ENCODE results near the gene GLT1D1. TPM values are rescaled to one million over a fixed set of nuclear protein-coding genes. Genes with fewer than 3 reads are reported as not detected.
"Not testable (repeated sequence)": the region's sequence is repeated elsewhere in the genome, so short reads cannot be mapped to it uniquely, and the experiment has no call there.

Gene GLT1D1
- total RNA-seq, 1 donor from 2014 or later: 5.3 TPM

- TF ChIP-seq, protein P1, sequence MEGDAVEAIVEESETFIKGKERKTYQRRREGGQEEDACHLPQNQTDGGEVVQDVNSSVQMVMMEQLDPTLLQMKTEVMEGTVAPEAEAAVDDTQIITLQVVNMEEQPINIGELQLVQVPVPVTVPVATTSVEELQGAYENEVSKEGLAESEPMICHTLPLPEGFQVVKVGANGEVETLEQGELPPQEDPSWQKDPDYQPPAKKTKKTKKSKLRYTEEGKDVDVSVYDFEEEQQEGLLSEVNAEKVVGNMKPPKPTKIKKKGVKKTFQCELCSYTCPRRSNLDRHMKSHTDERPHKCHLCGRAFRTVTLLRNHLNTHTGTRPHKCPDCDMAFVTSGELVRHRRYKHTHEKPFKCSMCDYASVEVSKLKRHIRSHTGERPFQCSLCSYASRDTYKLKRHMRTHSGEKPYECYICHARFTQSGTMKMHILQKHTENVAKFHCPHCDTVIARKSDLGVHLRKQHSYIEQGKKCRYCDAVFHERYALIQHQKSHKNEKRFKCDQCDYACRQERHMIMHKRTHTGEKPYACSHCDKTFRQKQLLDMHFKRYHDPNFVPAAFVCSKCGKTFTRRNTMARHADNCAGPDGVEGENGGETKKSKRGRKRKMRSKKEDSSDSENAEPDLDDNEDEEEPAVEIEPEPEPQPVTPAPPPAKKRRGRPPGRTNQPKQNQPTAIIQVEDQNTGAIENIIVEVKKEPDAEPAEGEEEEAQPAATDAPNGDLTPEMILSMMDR (IDR thresholded peaks at IDR 0.05): no peak
- Histone ChIP-seq H3K4me3 (no peak overlapping the region), H3K36me3 (no peaks in the 10 kb centered on the region), H3K27ac (no peak overlapping the region), H3K27me3 (ENCODE audit: low read depth) (no peaks in the 10 kb centered on the region), H3K4me1 (no peaks in the 10 kb centered on the region), H3K9me3 (no peaks in the 10 kb centered on the region)
- intact Hi-C loops (cut with DNase I): no loop called here
- DNase-seq (no peak), ATAC-seq (peak; percentile 39 to 66)
These were observed 9.7 kb upstream of the GLT1D1 start for GRCh38 chr12:128843538-128843937.

DNA sequence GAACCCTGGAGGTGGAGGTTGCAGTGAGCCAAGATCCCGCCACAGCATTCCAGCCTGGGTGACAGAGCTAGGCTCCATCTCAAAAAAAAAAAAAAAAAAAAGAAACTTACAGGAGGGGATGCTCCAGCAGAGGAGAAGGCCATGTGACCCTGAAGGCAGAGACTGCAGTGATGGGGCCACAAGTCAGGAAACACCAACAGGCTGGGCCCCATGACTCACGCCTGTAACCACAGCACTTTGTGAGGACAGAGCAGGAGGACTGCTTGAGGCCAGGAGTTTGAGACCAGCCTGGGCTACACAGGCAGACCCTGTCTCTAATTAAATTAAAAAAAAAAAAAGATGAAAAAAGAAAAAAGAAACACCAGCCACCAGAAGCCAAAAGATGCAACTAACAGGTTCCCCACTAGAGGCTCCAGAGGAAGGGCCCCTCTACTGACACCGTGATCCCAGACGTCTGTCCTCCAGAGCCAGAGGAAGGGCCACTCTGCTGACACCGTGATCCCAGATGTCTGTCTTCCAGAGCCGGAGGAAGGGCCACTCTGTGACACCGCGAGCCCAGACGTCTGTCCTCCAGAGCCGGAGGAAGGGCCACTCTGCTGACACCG lies 9.1 kb upstream of the GLT1D1 start:
- Histone ChIP-seq H3K27me3 (ENCODE audit: low read depth) (no peaks in the 10 kb centered on the region), H3K36me3 (no peaks in the 10 kb centered on the region), H3K9me3 (no peaks in the 10 kb centered on the region), H3K4me3 (no peak overlapping the region), H3K4me1 (no peaks in the 10 kb centered on the region), H3K27ac (no peak overlapping the region)
- intact Hi-C loops (cut with DNase I): no loop called here
- TF ChIP-seq, protein P1 (IDR thresholded peaks at IDR 0.05): no peak
- ATAC-seq: peak; percentile 57 to 76
- DNase-seq: peak; percentile 56

GRCh38 chr12:128846671-128847070 lies 6.6 kb upstream of the GLT1D1 start:
- H3K27ac ChIP-seq; DNase-seq; H3K4me1 ChIP-seq; ATAC-seq; H3K9me3 ChIP-seq; intact Hi-C loops (cut with DNase I); H3K36me3 ChIP-seq; H3K27me3 ChIP-seq (ENCODE audit: low read depth); H3K4me3 ChIP-seq: not testable (repeated sequence)

- no peaks in the 10 kb centered on the region for H3K9me3 ChIP-seq
- H3K27me3 ChIP-seq (ENCODE audit: low read depth): peaks cover 10% of the 10 kb centered on the region
- DNase-seq: no peak
These were observed 4.9 kb upstream of the GLT1D1 start for GRCh38 chr12:128848371-128848770.

DNA sequence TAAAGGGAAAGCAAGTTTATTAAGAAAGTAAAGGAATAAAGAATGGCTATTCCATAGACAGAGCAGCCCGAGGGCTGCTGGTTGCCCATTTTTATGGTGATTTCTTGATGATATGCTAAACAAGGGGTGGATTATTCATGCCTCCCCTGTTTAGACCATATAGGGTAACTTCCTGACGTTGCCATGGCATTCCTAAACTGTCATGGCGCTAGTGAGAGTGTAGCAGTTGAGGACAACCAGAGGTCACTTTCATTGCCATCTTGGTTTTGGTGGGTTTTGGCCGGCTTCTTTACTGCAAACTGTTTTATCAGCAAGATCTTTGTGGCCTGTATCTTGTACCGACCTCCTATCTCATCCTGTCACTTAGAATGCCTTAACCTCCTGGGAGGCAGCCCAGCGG lies 3.5 kb upstream of the GLT1D1 start:
- DNase-seq; H3K27ac ChIP-seq; H3K36me3 ChIP-seq; ATAC-seq; H3K4me1 ChIP-seq; intact Hi-C loops (cut with DNase I); H3K9me3 ChIP-seq; H3K4me3 ChIP-seq: not testable (repeated sequence)
- H3K27me3 ChIP-seq (ENCODE audit: low read depth): peaks cover 20% of the 10 kb centered on the region

More at GRCh38 chr12:128848371-128848770, 4.9 kb upstream of the GLT1D1 start:
- TF ChIP-seq, protein P1 (IDR thresholded peaks at IDR 0.05): no peak
- H3K36me3 ChIP-seq: no peaks in the 10 kb centered on the region
- no peak overlapping the region for H3K4me3 ChIP-seq
- intact Hi-C loops (cut with DNase I): no loop called here
- no peak overlapping the region for H3K27ac ChIP-seq
- ATAC-seq: no peak
- H3K4me1 ChIP-seq: no peaks in the 10 kb centered on the region

DNA sequence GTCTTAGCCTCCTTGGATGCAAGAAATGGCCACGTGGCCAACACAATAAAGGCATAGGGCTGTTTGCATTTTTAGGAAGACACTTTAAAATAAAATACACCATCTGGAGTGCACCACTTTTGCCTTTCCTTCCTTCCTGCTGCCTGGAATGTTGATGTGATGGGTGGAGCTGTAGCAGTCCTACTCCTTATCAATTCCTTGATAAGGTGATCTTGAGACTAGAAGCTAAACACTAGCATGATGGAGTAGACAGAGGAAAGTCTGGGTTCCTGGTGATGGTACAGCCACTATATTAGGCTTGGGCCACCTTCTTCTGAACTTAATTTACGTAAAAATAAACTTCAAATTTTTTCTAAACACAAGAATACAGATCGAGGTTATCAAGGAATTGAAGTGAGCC lies 2.9 kb upstream of the GLT1D1 start:
- intact Hi-C loops (cut with DNase I): no loop called here
- Histone ChIP-seq H3K36me3 (no peaks in the 10 kb centered on the region), H3K27ac (no peak overlapping the region), H3K4me1 (no peaks in the 10 kb centered on the region), H3K9me3 (no peaks in the 10 kb centered on the region), H3K4me3 (no peak overlapping the region), H3K27me3 (ENCODE audit: low read depth) (peaks cover 21% of the 10 kb centered on the region)
- DNase-seq: no peak
- TF ChIP-seq, protein P1 (IDR thresholded peaks at IDR 0.05): no peak
- ATAC-seq: peak in 1 of 2 donors; percentile 52

DNA sequence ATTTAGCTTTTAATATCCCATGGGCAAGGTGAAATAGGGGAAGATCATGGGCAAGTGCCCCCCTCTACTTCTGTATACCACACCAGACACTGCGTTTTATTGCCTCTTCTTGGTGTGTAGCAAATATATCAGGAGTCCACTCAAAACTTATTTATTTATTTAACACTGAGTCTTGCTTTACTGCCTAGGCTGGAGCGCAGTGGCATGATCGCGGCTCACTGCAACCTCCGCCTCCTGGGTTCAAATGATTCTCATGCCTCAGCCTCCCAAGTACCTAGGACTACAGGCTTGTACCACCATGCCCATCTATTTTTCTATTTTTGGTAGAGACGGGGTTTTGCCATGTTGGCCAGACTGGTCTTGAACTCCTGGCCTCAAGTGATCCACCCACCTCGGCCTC lies 1.8 kb upstream of the GLT1D1 start:
- H3K27ac ChIP-seq; H3K9me3 ChIP-seq; DNase-seq; H3K4me1 ChIP-seq; ATAC-seq; intact Hi-C loops (cut with DNase I); H3K36me3 ChIP-seq; H3K4me3 ChIP-seq: not testable (repeated sequence)
- peaks cover 21% of the 10 kb centered on the region for H3K27me3 ChIP-seq (ENCODE audit: low read depth)

Measured in lower lobe of right lung (tissue), 2 donors.